Measurements from ENCODE around the gene MYH11.
"Not testable (repeated sequence)": the region's sequence is repeated elsewhere in the genome, so short reads cannot be mapped to it uniquely, and the experiment has no call there.

Gene MYH11

GRCh38 chr16:15757077-15757386, 99.8 kb downstream of the MYH11 start:
- no peak for DNase-seq

- no peak for DNase-seq
These were observed 101.8 kb downstream of the MYH11 start for GRCh38 chr16:15754821-15755534.

GRCh38 chr16:15752717-15753488, 103.9 kb downstream of the MYH11 start:
- DNase-seq, result no peak

GRCh38 chr16:15751940-15752339, 104.9 kb downstream of the MYH11 start:
- DNase-seq, result no peak

- DNase-seq, result no peak
These were observed 106.8 kb downstream of the MYH11 start for GRCh38 chr16:15749985-15750384.

GRCh38 chr16:15749371-15749770, 107.5 kb downstream of the MYH11 start:
- no peak for DNase-seq

GRCh38 chr16:15748654-15749053, 108.2 kb downstream of the MYH11 start:
- DNase-seq, result no peak

GRCh38 chr16:15747937-15748336, 108.9 kb downstream of the MYH11 start:
- DNase-seq, result no peak

GRCh38 chr16:15746332-15746731, 110.5 kb downstream of the MYH11 start:
- DNase-seq, result no peak

GRCh38 chr16:15743657-15744056, 113.2 kb downstream of the MYH11 start:
- no peak for DNase-seq

- no peak for DNase-seq
These were observed 114.1 kb downstream of the MYH11 start for GRCh38 chr16:15742716-15743115.

- DNase-seq, result no peak
These were observed 115.5 kb downstream of the MYH11 start for GRCh38 chr16:15741207-15741871.

- DNase-seq, result no peak
These were observed 116.9 kb downstream of the MYH11 start for GRCh38 chr16:15739950-15740349.

- DNase-seq, result no peak
These were observed 117.4 kb downstream of the MYH11 start for GRCh38 chr16:15739464-15739863.

GRCh38 chr16:15737140-15737644, 119.6 kb downstream of the MYH11 start:
- no peak for DNase-seq

- DNase-seq, result no peak
These were observed 120.3 kb downstream of the MYH11 start for GRCh38 chr16:15736529-15736928.

- no peak for DNase-seq
These were observed 121.2 kb downstream of the MYH11 start for GRCh38 chr16:15735610-15736009.

- no peak for DNase-seq
These were observed 124.4 kb downstream of the MYH11 start for GRCh38 chr16:15732416-15732815.

GRCh38 chr16:15729152-15729551, 127.7 kb downstream of the MYH11 start:
- DNase-seq, result no peak

- not testable (repeated sequence) for DNase-seq
These were observed 129.1 kb downstream of the MYH11 start for GRCh38 chr16:15727697-15728096.

GRCh38 chr16:15726715-15727114, 130.1 kb downstream of the MYH11 start:
- DNase-seq, result no peak

- no peak for DNase-seq
These were observed 131.1 kb downstream of the MYH11 start for GRCh38 chr16:15725641-15726240.

Data from amygdala (tissue), 56 donors.